Measurements from ENCODE around the gene ANKRD33B.

Gene ANKRD33B

GRCh38 chr5:10576121-10576789, 12.4 kb downstream of the ANKRD33B start:
- TF ChIP-seq, protein P1, sequence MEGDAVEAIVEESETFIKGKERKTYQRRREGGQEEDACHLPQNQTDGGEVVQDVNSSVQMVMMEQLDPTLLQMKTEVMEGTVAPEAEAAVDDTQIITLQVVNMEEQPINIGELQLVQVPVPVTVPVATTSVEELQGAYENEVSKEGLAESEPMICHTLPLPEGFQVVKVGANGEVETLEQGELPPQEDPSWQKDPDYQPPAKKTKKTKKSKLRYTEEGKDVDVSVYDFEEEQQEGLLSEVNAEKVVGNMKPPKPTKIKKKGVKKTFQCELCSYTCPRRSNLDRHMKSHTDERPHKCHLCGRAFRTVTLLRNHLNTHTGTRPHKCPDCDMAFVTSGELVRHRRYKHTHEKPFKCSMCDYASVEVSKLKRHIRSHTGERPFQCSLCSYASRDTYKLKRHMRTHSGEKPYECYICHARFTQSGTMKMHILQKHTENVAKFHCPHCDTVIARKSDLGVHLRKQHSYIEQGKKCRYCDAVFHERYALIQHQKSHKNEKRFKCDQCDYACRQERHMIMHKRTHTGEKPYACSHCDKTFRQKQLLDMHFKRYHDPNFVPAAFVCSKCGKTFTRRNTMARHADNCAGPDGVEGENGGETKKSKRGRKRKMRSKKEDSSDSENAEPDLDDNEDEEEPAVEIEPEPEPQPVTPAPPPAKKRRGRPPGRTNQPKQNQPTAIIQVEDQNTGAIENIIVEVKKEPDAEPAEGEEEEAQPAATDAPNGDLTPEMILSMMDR (IDR thresholded peaks at IDR 0.05), result no peak

DNA sequence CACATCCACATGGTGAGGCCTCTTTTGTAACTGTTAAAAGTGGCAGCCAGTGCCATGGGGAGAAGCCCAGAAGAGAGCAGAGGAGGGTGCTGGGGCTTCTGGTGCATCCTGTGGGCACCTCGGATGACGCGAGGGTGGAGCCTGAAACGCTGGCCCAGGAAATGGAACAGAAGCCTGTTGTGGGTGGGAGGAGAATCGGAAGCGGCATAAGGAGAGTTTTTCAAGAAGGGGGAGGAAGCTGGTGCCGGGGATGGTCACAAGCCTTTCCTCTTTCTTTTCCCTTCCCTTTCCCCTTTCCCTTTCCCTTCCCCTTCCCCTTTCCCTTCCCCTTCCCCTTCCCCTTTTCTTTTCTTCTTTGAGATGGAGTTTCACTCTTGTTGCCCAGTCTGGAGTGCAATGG, 12.9 kb downstream of the ANKRD33B start:
- TF ChIP-seq, protein P1 (IDR thresholded peaks at IDR 0.05), result no peak

GRCh38 chr5:10577371-10578292, 13.8 kb downstream of the ANKRD33B start:
- TF ChIP-seq, protein P1 (IDR thresholded peaks at IDR 0.05), result no peak

- TF ChIP-seq, protein P1 (IDR thresholded peaks at IDR 0.05), result no peak
Measured at GRCh38 chr5:10578293-10578665, 14.4 kb downstream of the ANKRD33B start.

DNA sequence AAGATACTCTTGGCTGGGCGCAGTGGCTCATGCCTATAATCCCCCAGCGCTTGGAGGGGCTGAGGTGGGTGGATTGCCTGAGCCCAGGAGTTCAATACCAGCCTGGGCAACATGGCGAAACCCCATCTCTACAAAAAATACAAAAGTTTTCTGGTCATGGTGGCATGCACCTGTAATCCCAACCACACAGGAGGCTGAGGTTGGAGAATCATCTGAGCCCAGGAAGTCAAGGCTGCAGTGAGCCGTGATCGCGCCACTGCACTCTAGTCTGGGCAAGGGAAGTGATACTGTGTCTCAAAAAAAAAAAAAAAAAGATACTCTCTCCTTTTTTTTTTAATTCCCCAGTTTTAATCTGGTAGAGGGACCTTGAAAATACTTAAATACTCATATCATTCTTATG, 15.0 kb downstream of the ANKRD33B start:
- TF ChIP-seq, protein P1 (IDR thresholded peaks at IDR 0.05), result no peak

DNA sequence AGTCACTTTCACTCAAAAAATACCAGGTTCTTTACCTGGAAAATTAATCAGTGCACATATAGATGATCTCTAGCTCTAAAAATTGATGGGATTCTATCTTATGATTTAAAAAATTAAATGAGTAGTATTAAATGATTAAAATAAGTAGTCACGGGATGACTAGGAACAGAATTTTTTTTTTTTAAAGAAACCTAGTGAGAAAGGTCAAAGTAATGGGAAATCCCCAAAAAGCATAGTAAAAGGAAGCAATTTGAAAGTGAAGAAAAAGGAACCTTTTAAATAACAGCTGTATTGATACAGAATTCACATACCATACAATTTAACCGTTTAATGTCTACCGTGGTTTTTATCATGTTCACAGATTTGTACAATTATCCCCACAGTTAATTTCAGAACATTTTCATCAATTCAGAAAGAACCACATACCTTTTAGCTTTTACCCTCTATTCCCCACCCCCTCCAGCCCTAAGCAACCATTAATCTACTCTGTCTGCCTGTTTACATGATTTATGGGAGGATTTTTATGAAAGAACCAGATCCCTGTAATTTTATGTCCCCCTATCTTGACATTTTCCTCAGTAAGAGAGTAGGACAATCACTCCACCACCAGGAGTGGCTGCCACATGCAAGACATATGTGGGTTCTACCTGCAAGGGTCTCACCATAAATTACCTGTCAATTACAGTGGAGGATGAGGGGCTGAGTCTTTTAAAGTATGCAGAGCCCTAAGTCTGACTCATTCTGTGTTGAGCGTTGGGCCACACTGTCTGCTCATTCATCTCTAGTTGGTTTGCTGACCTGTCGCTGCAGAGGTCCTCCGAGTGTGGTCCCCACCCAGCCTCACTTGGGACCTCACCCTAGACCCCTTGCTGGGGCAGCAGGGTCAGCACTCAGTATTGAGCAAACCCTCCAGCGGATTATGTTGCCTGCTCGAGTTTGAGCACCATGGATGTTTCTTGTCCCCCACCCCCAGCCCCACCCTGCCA, 16.0 kb downstream of the ANKRD33B start:
- TF ChIP-seq, protein P1 (IDR thresholded peaks at IDR 0.05), result no peak

Data from LNCAP (cell line).